HL-60 (cell line): ENCODE data around the gene SNF8.

Source experiments
- DNase-seq, 2 experiments: peaks; one replicate each; pipeline ENCODE4 v3.0.0-alpha.2; 2010 to 2020; ENCODE audit warnings: low read depth in 1 of 2, low spot score in 1 of 2
- H3K27ac ChIP-seq: fragments of 250-450 bp; sonication (Bioruptor Pico); replicated peaks from 2 replicates; pipeline ENCODE4 v1.5.1; 2020; ENCODE audit warnings: mild to moderate bottlenecking, moderate library complexity
- H3K27me3 ChIP-seq: fragments of 250-450 bp; sonication (Bioruptor Pico); 2 replicates; pipeline ENCODE4 v1.5.1; 2021; ENCODE audit warnings: mild to moderate bottlenecking, moderate library complexity; ENCODE audit not compliant: insufficient read depth, poor library complexity, severe bottlenecking
- H3K4me3 ChIP-seq: replicated peaks from 2 replicates; pipeline ENCODE4 v1.5.1; 2011; ENCODE audit warnings: mild to moderate bottlenecking, control low read depth, low read length; ENCODE audit not compliant: insufficient read depth
- CTCF ChIP-seq: IDR thresholded peaks from one replicate; pipeline ENCODE4 v1.5.1; 2011; ENCODE audit warnings: low read length, control low read depth, inconsistent platforms; ENCODE audit not compliant: insufficient read depth
- GABPA ChIP-seq: IDR thresholded peaks from 2 replicates; pipeline ENCODE4 v1.6.1; 2012; ENCODE audit warnings: low read depth
- POLR2AphosphoS5 ChIP-seq: IDR thresholded peaks from 2 replicates; pipeline ENCODE4 v1.6.1; 2012; ENCODE audit warnings: low read depth
- REST ChIP-seq: IDR thresholded peaks from 2 replicates; pipeline ENCODE4 v1.6.1; 2012; ENCODE audit warnings: low read depth; ENCODE audit not compliant: insufficient replicate concordance
- SPI1 ChIP-seq: IDR thresholded peaks from 2 replicates; pipeline ENCODE4 v1.6.1; 2012; ENCODE audit warnings: low read depth, mild to moderate bottlenecking, borderline replicate concordance
- long read RNA-seq: library from polyadenylated mRNA; unstranded; transcript quantifications from one replicate; pipeline ENCODE4 v2.0.0, GENCODE V29; 2020

The SNF8 gene, protein sequence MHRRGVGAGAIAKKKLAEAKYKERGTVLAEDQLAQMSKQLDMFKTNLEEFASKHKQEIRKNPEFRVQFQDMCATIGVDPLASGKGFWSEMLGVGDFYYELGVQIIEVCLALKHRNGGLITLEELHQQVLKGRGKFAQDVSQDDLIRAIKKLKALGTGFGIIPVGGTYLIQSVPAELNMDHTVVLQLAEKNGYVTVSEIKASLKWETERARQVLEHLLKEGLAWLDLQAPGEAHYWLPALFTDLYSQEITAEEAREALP
- long read RNA-seq, partial matches to known transcripts, result 0 of 3 reads
- long read RNA-seq, other reads (novel, unspliced or antisense), result 1 of 3 reads

DNA sequence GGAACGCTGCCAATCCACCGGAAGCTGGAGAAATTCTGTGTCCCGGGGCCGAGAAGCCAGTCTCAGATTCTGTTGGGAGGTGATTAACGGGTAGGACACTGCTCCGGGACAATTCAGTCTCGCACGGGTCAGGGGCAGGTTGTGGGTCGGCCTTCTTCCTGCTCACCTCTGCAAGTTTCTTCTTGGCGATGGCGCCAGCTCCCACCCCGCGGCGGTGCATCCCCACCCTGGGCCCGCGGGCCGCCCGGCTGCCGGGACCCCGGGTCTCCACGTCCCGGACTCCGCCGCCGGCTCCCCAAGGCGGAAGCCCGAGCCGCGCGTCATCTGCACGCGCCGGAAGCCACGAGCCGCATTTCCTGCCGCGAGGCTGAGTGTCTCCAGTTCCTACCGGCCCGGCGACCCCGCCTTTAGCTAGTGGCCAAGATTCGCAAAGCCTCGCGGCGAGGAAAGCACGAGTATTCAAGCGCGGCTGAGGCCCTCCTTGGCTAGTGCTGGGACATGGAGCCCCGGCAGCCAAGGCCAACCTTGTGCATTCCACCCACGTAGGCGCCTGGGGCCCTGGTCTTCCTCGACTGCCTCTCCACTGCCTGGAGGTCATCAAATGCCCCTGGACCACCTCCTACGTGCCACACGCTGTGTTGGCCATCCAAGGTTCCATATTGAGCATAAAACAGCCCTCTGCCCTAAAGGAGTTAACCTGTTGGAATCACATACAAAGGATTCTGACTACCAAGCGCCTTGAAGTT lies at the start of gene SNF8:
SNF8 (minus strand) TSS at position 328 of the 746 bp plus-strand sequence; CDS start at position 220, 108 bp downstream.
- Histone ChIP-seq H3K27me3 (no peaks in the 10 kb centered on the region), H3K27ac (peak within 1 kb of the TSS; percentile 83), H3K4me3 (peak within 1 kb of the TSS; percentile 91)
- DNase-seq, result peak; percentile 91 to 92
- TF ChIP-seq SPI1 (peak; percentile 21; the same call in 1 of the 2 replicates), GABPA (peak; percentile 95), POLR2AphosphoS5 (peak; percentile 95), REST (no peak)

DNA sequence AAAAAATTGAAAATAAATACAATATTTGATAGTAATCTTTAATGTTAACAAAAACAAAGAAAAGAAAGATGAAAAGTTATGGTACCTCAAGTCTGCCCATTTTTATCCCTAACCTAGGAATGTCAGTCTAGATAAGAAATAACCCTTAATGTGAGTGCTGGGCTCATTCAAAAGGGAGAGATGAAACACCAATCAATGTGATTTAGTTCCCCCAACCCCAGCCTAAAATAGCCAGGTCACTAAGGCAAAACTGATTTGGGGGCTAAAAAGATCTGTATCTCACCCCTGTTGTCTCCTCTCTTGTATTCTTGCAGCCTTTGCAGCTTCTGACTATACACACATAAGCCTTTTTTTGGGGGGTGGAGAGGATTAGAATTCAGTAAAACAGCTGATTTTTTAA lies 49.3 kb upstream of the SNF8 start:
- no peak overlapping the region for H3K27ac ChIP-seq

GRCh38 chr17:48993305-48993704 lies 48.7 kb upstream of the SNF8 start:
- Histone ChIP-seq H3K4me3 (no peak overlapping the region), H3K27me3 (peaks cover 32% of the 10 kb centered on the region), H3K27ac (no peak overlapping the region)
- TF ChIP-seq CTCF (no peak), REST (no peak), POLR2AphosphoS5 (no peak), SPI1 (no peak), GABPA (no peak)
- DNase-seq, result no peak

More for the DNA sequence above, 49.3 kb upstream of the SNF8 start:
- TF ChIP-seq POLR2AphosphoS5 (no peak), GABPA (no peak), REST (no peak), SPI1 (no peak), CTCF (no peak)
- Histone ChIP-seq H3K4me3 (no peak overlapping the region), H3K27me3 (peaks cover 32% of the 10 kb centered on the region)
- no peak for DNase-seq
